Measurements from ENCODE around the gene RARRES1. TPM values are rescaled to one million over a fixed set of nuclear protein-coding genes. Genes with fewer than 3 reads are reported as not detected.
A peak's percentile ranks its signal among the peaks of the same experiment; 100 is the strongest.

Gene RARRES1
- total and polyA plus RNA-seq, 10 donors: 1.8 to 20.9 (median 4.9) TPM

DNA sequence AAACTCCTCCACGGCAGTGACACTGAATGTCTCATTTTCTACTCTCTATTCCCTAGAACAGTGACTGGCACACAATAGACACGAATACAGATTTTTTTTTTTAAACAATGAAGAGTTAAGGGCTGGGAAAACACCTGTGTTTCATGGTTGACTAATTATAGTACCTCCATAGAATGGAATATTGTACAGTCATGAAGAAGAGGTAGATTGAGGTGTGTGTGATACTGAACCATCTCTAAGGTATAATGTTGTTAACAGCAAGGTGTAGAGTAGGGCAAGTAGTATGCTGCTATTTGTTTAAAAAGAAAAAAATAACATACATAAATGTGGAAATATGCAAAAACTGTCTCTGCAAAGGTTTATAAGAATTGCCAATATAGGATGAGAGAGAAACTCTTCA is 5.2 kb upstream of the RARRES1 start:
- 50 to 90% (median 88%) methylated on average over 2 of the region's 2 CpGs for WGBS, 5 donors
- H3K27ac ChIP-seq: no peak overlapping the region
- H3K9me3 ChIP-seq: peaks cover 0 to 17% (median 11%) of the 10 kb centered on the region in 8 donors
- TF ChIP-seq POLR2A (IDR thresholded peaks at IDR 0.05) (no peak), POLR2AphosphoS5 (IDR thresholded peaks at IDR 0.05) (no peak)
- TF ChIP-seq, protein P1, sequence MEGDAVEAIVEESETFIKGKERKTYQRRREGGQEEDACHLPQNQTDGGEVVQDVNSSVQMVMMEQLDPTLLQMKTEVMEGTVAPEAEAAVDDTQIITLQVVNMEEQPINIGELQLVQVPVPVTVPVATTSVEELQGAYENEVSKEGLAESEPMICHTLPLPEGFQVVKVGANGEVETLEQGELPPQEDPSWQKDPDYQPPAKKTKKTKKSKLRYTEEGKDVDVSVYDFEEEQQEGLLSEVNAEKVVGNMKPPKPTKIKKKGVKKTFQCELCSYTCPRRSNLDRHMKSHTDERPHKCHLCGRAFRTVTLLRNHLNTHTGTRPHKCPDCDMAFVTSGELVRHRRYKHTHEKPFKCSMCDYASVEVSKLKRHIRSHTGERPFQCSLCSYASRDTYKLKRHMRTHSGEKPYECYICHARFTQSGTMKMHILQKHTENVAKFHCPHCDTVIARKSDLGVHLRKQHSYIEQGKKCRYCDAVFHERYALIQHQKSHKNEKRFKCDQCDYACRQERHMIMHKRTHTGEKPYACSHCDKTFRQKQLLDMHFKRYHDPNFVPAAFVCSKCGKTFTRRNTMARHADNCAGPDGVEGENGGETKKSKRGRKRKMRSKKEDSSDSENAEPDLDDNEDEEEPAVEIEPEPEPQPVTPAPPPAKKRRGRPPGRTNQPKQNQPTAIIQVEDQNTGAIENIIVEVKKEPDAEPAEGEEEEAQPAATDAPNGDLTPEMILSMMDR (IDR thresholded peaks at IDR 0.05 in 8 of 11, conservative IDR thresholded peaks at IDR 0.05 in 3 of 11): no peak
- H3K36me3 ChIP-seq: peaks cover 0 to 5% (median 0%) of the 10 kb centered on the region in 6 donors
- H3K27me3 ChIP-seq (replicated peaks in 1 of 7): peaks cover 0 to 4% (median 0%) of the 10 kb centered on the region in 7 donors
- DNase-seq: no peak
- peaks cover 0 to 11% (median 3%) of the 10 kb centered on the region in 6 donors for H3K4me1 ChIP-seq
- no peak overlapping the region for H3K4me3 ChIP-seq
- intact Hi-C loops (cut with DNase I; ENCODE audit: low total_unique reads): no loop called here

DNA sequence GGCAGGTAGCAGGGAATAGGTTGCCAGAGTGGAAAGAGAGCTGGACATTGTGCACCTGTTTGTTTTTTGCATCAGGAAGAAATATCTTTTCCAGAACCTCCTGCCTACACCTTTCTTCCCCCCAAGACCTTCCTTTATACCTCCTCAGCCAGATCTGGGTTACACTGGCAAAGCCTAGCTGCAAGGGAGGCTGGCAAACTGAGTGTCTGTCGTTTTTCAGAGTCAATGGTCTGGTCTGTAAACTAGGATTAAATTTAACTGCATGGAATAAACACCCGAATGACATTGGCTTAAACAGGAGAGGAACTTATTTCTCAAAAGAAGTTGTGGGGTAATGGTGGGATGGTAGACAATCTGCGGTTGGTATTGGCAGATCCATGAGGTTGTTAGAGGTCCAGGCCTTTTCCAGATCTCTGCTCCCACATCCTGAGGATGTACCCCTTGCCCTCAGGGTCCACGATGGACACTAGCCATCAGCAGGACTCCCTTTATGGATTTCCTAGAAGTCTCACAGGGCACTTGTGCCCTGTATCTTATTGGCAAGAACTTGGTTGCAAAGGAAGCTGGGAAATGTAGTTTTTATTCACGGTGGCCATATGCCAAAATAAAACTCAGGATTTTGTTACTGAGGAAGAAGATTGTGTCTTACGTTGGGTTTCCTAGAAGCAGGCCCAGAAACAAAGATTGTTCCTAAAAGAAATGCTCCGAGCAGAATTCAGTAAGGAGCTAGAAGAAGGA is 3.2 kb upstream of the RARRES1 start:
- H3K4me3 ChIP-seq: no peak overlapping the region
- H3K27ac ChIP-seq: no peak overlapping the region
- TF ChIP-seq POLR2A (IDR thresholded peaks at IDR 0.05) (no peak), POLR2AphosphoS5 (IDR thresholded peaks at IDR 0.05) (no peak)
- TF ChIP-seq, protein P1 (IDR thresholded peaks at IDR 0.05 in 8 of 11, conservative IDR thresholded peaks at IDR 0.05 in 3 of 11): no peak
- peaks cover 0 to 17% (median 11%) of the 10 kb centered on the region in 8 donors for H3K9me3 ChIP-seq
- peaks cover 0 to 14% (median 0%) of the 10 kb centered on the region in 7 donors for H3K27me3 ChIP-seq (replicated peaks in 1 of 7)
- WGBS, 5 donors: 75 to 94% (median 86%) methylated on average over 7 of the region's 7 CpGs
- intact Hi-C loops (cut with DNase I; ENCODE audit: low total_unique reads): no loop called here
- no peak for DNase-seq
- peaks cover 5 to 26% (median 17%) of the 10 kb centered on the region in 6 donors for H3K4me1 ChIP-seq
- no peaks in the 10 kb centered on the region for H3K36me3 ChIP-seq

DNA sequence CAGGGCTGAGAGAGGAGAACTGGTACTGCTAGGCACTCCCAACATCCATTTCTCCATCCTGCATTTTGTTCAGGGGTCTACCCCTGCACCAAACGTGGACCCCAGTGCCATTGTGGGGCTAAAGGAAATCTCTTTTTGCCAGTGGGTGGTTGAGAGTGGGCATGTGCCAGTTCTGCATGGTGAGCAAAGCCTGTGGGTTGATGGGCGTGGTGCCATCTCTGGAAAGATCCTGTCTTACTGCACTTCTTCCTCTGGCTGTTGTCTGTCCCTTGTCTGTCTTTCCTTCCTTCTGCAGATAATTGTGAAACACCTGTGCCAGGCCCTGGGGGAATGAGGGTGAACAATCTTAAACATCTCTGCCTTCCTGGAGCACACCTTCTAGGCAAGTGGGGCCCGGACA is 1.4 kb upstream of the RARRES1 start:
- Histone ChIP-seq H3K4me3 (no peak overlapping the region), H3K9me3 (peaks cover 0 to 17% (median 11%) of the 10 kb centered on the region in 8 donors), H3K36me3 (no peaks in the 10 kb centered on the region), H3K27me3 (replicated peaks in 1 of 7) (peaks cover 0 to 14% (median 0%) of the 10 kb centered on the region in 7 donors), H3K4me1 (peaks cover 5 to 26% (median 17%) of the 10 kb centered on the region in 6 donors), H3K27ac (no peak overlapping the region)
- TF ChIP-seq POLR2AphosphoS5 (IDR thresholded peaks at IDR 0.05) (no peak), POLR2A (IDR thresholded peaks at IDR 0.05) (no peak)
- TF ChIP-seq, protein P1 (IDR thresholded peaks at IDR 0.05 in 8 of 11, conservative IDR thresholded peaks at IDR 0.05 in 3 of 11): no peak
- intact Hi-C loops (cut with DNase I; ENCODE audit: low total_unique reads): loop anchor here (5.0 kb wide), 1 partner anchor 49 kb away; no protein-coding TSS in a partner anchor
- 61 to 81% (median 73%) methylated on average over 3 of the region's 3 CpGs for WGBS, 5 donors
- no peak for DNase-seq

DNA sequence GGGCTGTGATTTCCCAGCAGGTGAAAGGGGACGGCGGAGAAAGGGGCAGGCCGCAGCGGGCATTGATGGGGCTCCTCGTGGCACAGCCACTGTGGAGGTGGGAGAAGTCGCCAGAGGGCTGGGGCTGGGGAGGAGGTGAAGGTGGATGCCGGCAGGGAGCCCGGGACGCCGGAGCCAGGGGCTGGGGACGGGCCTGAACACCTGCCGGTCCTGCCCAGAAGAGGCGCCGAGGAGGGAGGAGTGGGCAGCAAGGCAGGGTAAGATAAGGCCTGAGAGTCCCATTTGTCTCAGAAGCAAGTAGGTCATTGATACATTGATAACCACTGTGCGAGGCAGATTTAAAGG is 571 bp upstream of the RARRES1 start:
- H3K9me3 ChIP-seq: peaks cover 0 to 17% (median 11%) of the 10 kb centered on the region in 8 donors
- H3K4me1 ChIP-seq: peaks cover 8 to 33% (median 22%) of the 10 kb centered on the region in 6 donors
- H3K27ac ChIP-seq: peak overlapping the region in 4 of 8 donors; percentile 34 to 67 (median 56)
- WGBS, 5 donors: 76 to 87% (median 81%) methylated on average over 15 of the region's 15 CpGs
- intact Hi-C loops (cut with DNase I; ENCODE audit: low total_unique reads): loop anchor here (5.0 kb wide), 1 partner anchor 49 kb away; no protein-coding TSS in a partner anchor
- peaks cover 0 to 14% (median 0%) of the 10 kb centered on the region in 7 donors for H3K27me3 ChIP-seq (replicated peaks in 1 of 7)
- no peaks in the 10 kb centered on the region for H3K36me3 ChIP-seq
- TF ChIP-seq POLR2AphosphoS5 (IDR thresholded peaks at IDR 0.05): no peak
- TF ChIP-seq POLR2A (IDR thresholded peaks at IDR 0.05): no peak
- TF ChIP-seq, protein P1 (IDR thresholded peaks at IDR 0.05 in 8 of 11, conservative IDR thresholded peaks at IDR 0.05 in 3 of 11): no peak
- DNase-seq: no peak
- H3K4me3 ChIP-seq: peak overlapping the region in 7 of 8 donors; percentile 31 to 81 (median 67)
